H9 (cell line): ENCODE results near the gene TRIO. TPM values are rescaled to one million over a fixed set of nuclear protein-coding genes. Genes with fewer than 3 reads are reported as not detected.

Source experiments
- DNase-seq: peaks from one replicate; pipeline ENCODE4 v3.0.0-alpha.2; 2017
- H2AFZ ChIP-seq: one replicate; pipeline ENCODE4 v1.6.1; 2013; ENCODE audit warnings: mild to moderate bottlenecking, low read length, control low read depth, moderate library complexity
- H2AK5ac ChIP-seq: 2 replicates; pipeline ENCODE4 v1.6.1; 2013; ENCODE audit warnings: low read length, control low read depth, mixed read lengths; ENCODE audit not compliant: insufficient read length
- H2BK120ac ChIP-seq: one replicate; pipeline ENCODE4 v1.6.1; 2013; ENCODE audit warnings: low read depth, mild to moderate bottlenecking, low read length, control low read depth, inconsistent platforms; ENCODE audit not compliant: poor library complexity, severe bottlenecking
- H2BK12ac ChIP-seq: 2 replicates; pipeline ENCODE4 v1.6.1; 2013; ENCODE audit warnings: low read length, control low read depth, mixed read lengths, low read depth; ENCODE audit not compliant: insufficient read length
- H2BK15ac ChIP-seq: 2 replicates; pipeline ENCODE4 v1.6.1; 2013; ENCODE audit warnings: low read depth, low read length, control low read depth
- H2BK20ac ChIP-seq: one replicate; pipeline ENCODE4 v1.6.1; 2013; ENCODE audit warnings: low read depth, mild to moderate bottlenecking, low read length, control low read depth, inconsistent platforms; ENCODE audit not compliant: poor library complexity, severe bottlenecking
- H2BK5ac ChIP-seq: 2 replicates; pipeline ENCODE4 v1.6.1; 2013; ENCODE audit warnings: low read length, control low read depth, mixed read lengths; ENCODE audit not compliant: insufficient read length
- H3K14ac ChIP-seq: 2 replicates; pipeline ENCODE4 v1.6.1; 2013; ENCODE audit warnings: low read length, control low read depth; ENCODE audit not compliant: insufficient read depth
- H3K18ac ChIP-seq: 2 replicates; pipeline ENCODE4 v1.6.1; 2013; ENCODE audit warnings: low read depth, mild to moderate bottlenecking, mixed read lengths, low read length, control low read depth; ENCODE audit not compliant: insufficient read length
- H3K23ac ChIP-seq: 2 replicates; pipeline ENCODE4 v1.6.1; 2013; ENCODE audit warnings: low read length, control low read depth, mixed read lengths, low read depth; ENCODE audit not compliant: insufficient read length
- H3K23me2 ChIP-seq: 2 replicates; pipeline ENCODE4 v1.6.1; 2013; ENCODE audit warnings: low read depth, mild to moderate bottlenecking, mixed read lengths, low read length, control low read depth; ENCODE audit not compliant: insufficient read length, poor library complexity, severe bottlenecking
- H3K27ac ChIP-seq: 2 replicates; pipeline ENCODE4 v1.5.1; 2013; ENCODE audit warnings: low read length, control low read depth, mixed read lengths, low read depth; ENCODE audit not compliant: insufficient read length
- H3K27me3 ChIP-seq: 2 replicates; pipeline ENCODE4 v1.6.1; 2013; ENCODE audit warnings: low read length, control low read depth, inconsistent platforms; ENCODE audit not compliant: insufficient read depth
- H3K4ac ChIP-seq: 2 replicates; pipeline ENCODE4 v1.6.1; 2013; ENCODE audit warnings: low read depth, mild to moderate bottlenecking, control low read depth, inconsistent platforms, low read length, moderate library complexity
- H3K4me1 ChIP-seq: 2 replicates; pipeline ENCODE4 v1.6.1; 2013; ENCODE audit warnings: low read length, control low read depth, inconsistent platforms; ENCODE audit not compliant: insufficient read depth
- H3K4me2 ChIP-seq: 2 replicates; pipeline ENCODE4 v1.6.1; 2013; ENCODE audit warnings: low read length, control low read depth, mixed read lengths; ENCODE audit not compliant: insufficient read length, insufficient read depth
- H3K56ac ChIP-seq: 2 replicates; pipeline ENCODE4 v1.6.1; 2013; ENCODE audit warnings: low read depth, mild to moderate bottlenecking, mixed read lengths, low read length, control low read depth; ENCODE audit not compliant: insufficient read length
- H3K79me1 ChIP-seq: 2 replicates; pipeline ENCODE4 v1.6.1; 2013; ENCODE audit warnings: low read depth, mild to moderate bottlenecking, moderate library complexity, low read length, control low read depth, inconsistent platforms; ENCODE audit not compliant: insufficient read depth, poor library complexity, severe bottlenecking
- H3K79me2 ChIP-seq: 2 replicates; pipeline ENCODE4 v1.6.1; 2013; ENCODE audit warnings: low read length, control low read depth, inconsistent platforms; ENCODE audit not compliant: insufficient read depth
- H3K9ac ChIP-seq: 2 replicates; pipeline ENCODE4 v1.6.1; 2013; ENCODE audit warnings: low read length, control low read depth, mixed read lengths; ENCODE audit not compliant: insufficient read length; ENCODE audit errors: extremely low read depth
- H3K9me3 ChIP-seq: one replicate; pipeline ENCODE4 v1.6.1; 2013; ENCODE audit warnings: low read depth, low read length, inconsistent platforms; ENCODE audit not compliant: control insufficient read depth
- H3T11ph ChIP-seq: one replicate; pipeline ENCODE4 v1.6.1; 2013; ENCODE audit warnings: mild to moderate bottlenecking, low read length, control low read depth, inconsistent platforms
- H4K20me1 ChIP-seq: one replicate; pipeline ENCODE4 v1.6.1; 2013; ENCODE audit not compliant: control insufficient read depth, insufficient read length, insufficient read depth
- H4K5ac ChIP-seq: 2 replicates; pipeline ENCODE4 v1.6.1; 2013; ENCODE audit warnings: low read depth, mild to moderate bottlenecking, mixed read lengths, low read length, control low read depth; ENCODE audit not compliant: insufficient read length
- H4K8ac ChIP-seq: replicated peaks from 2 replicates; pipeline ENCODE4 v1.6.1; 2013; ENCODE audit warnings: low read length, control low read depth, mixed read lengths, low read depth; ENCODE audit not compliant: insufficient read length
- H4K91ac ChIP-seq: 2 replicates; pipeline ENCODE4 v1.6.1; 2013; ENCODE audit warnings: low read depth, mild to moderate bottlenecking, moderate library complexity, mixed read lengths, low read length, control low read depth; ENCODE audit not compliant: insufficient read length
- H3K27ac Mint-ChIP-seq, 3 experiments: 2 replicates in 2 of 3; 3 replicates in 1 of 3; pipeline ENCODE4 v1.8.0; 2020 to 2021; ENCODE audit warnings: mixed read lengths in 3 of 3, mild to moderate bottlenecking in 1 of 3, moderate library complexity in 1 of 3
- H3K27me3 Mint-ChIP-seq: 2 replicates; pipeline ENCODE4 v1.8.0; 2021; ENCODE audit warnings: low read depth, mild to moderate bottlenecking, moderate library complexity, mixed read lengths
- H3K36me3 Mint-ChIP-seq, 3 experiments: 2 replicates in 2 of 3; 3 replicates in 1 of 3; pipeline ENCODE4 v1.8.0; 2020 to 2021; ENCODE audit warnings: low read depth in 3 of 3, mixed read lengths in 3 of 3; ENCODE audit not compliant: insufficient read depth in 1 of 3
- H3K4me1 Mint-ChIP-seq, 2 experiments: 2 replicates each; pipeline ENCODE4 v1.8.0; 2020; ENCODE audit warnings: mixed read lengths in 2 of 2
- H3K4me3 Mint-ChIP-seq, 2 experiments: 2 replicates in 1 of 2; 3 replicates in 1 of 2; pipeline ENCODE4 v1.8.0; 2020 to 2021; ENCODE audit warnings: mild to moderate bottlenecking in 2 of 2, mixed read lengths in 2 of 2, moderate library complexity in 1 of 2
- H3K9me3 Mint-ChIP-seq, 2 experiments: 2 replicates in 1 of 2; 3 replicates in 1 of 2; pipeline ENCODE4 v1.8.0; 2020; ENCODE audit warnings: mild to moderate bottlenecking in 2 of 2, mixed read lengths in 2 of 2, moderate library complexity in 1 of 2
- WGBS: extraction: QIAGEN DNeasy Blood & Tissue Kit; methylation state at CpG from one replicate; pipeline ENCODE4 v1.1.7; 2013; ENCODE audit warnings: missing lambda C conversion rate, low lambda C conversion rate, mixed read lengths; ENCODE audit not compliant: insufficient read length; ENCODE audit errors: extremely low coverage; 5-methylcytosine and 5-hydroxymethylcytosine counted together
- total RNA-seq: library from RNA; stranded (reverse); gene quantifications from 2 replicates; pipeline ENCODE4 v1.2.1, GENCODE V29; 2021
- TF ChIP-seq, protein P1 (sequence below): fragments of 200-600 bp; sonication (generic); conservative IDR thresholded peaks from 3 replicates; pipeline ENCODE4 v1.8.0; 2021; ENCODE audit warnings: antibody characterized with exemption, mild to moderate bottlenecking

The TRIO gene
- total RNA-seq, 1 experiment from 2014 or later, result 87.8 TPM

DNA sequence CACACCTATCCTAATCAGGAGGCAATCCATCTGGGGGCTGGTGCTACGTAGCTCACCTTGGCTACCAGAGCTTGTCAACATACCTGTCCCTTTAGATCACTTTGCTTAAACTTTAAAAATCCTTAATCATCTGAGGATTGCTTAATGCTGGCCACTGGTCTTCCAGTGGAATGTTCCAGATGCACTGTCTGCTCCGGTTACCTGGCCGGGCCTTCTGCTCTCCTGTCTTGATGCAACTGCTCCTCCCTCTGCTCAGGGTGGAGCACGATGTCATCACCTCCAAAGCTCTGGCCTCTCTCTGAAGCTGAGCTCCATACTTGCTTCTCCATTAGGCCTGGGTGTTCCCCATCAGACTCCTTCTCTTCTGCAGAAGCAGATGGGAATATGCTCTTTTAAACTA is 331.9 kb downstream of the TRIO start:
- TF ChIP-seq, protein P1, sequence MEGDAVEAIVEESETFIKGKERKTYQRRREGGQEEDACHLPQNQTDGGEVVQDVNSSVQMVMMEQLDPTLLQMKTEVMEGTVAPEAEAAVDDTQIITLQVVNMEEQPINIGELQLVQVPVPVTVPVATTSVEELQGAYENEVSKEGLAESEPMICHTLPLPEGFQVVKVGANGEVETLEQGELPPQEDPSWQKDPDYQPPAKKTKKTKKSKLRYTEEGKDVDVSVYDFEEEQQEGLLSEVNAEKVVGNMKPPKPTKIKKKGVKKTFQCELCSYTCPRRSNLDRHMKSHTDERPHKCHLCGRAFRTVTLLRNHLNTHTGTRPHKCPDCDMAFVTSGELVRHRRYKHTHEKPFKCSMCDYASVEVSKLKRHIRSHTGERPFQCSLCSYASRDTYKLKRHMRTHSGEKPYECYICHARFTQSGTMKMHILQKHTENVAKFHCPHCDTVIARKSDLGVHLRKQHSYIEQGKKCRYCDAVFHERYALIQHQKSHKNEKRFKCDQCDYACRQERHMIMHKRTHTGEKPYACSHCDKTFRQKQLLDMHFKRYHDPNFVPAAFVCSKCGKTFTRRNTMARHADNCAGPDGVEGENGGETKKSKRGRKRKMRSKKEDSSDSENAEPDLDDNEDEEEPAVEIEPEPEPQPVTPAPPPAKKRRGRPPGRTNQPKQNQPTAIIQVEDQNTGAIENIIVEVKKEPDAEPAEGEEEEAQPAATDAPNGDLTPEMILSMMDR, result no peak
- Mint-ChIP-seq H3K4me3 (no peak overlapping the region), H3K36me3 (peaks cover 13 to 60% (median 49%) of the 10 kb centered on the region in 3 experiments; a peak in 6 of 7 replicates), H3K27me3 (no peaks in the 10 kb centered on the region), H3K9me3 (no peaks in the 10 kb centered on the region), H3K4me1 (no peaks in the 10 kb centered on the region), H3K27ac (no peak overlapping the region; a peak in 1 of 7 replicates)
- H3K79me1 ChIP-seq, result no peaks in the 10 kb centered on the region
- no peaks in the 10 kb centered on the region for H3K9me3 ChIP-seq
- H3K27me3 ChIP-seq, result no peaks in the 10 kb centered on the region
- no peak overlapping the region for H2BK15ac ChIP-seq
- H4K5ac ChIP-seq, result no peak overlapping the region
- no peak overlapping the region for H3K9ac ChIP-seq
- DNase-seq, result no peak
- H3K4me1 ChIP-seq, result no peaks in the 10 kb centered on the region
- H3K23me2 ChIP-seq, result no peaks in the 10 kb centered on the region
- H2BK5ac ChIP-seq, result no peak overlapping the region
- H2BK12ac ChIP-seq, result no peak overlapping the region
- H3K79me2 ChIP-seq, result no peaks in the 10 kb centered on the region
- no peak overlapping the region for H3K4ac ChIP-seq
- no peak overlapping the region for H3K23ac ChIP-seq
- no peak overlapping the region for H2AK5ac ChIP-seq
- H3K18ac ChIP-seq, result no peak overlapping the region
- no peak overlapping the region for H3K14ac ChIP-seq
- H3K27ac ChIP-seq, result no peak overlapping the region
- no peak overlapping the region for H2BK20ac ChIP-seq
- H3K56ac ChIP-seq, result no peak overlapping the region
- H4K91ac ChIP-seq, result no peak overlapping the region
- no CpG with 5 or more reads among the region's 4 CpGs for WGBS
- no peaks in the 10 kb centered on the region for H4K20me1 ChIP-seq
- no peak overlapping the region for H3T11ph ChIP-seq
- H4K8ac ChIP-seq, result no peak overlapping the region
- no peak overlapping the region for H2AFZ ChIP-seq
- no peak overlapping the region for H2BK120ac ChIP-seq
- no peak overlapping the region for H3K4me2 ChIP-seq
